SK-N-SH (cell line): Measurements from ENCODE around the gene RPS6KC1. TPM values are rescaled to one million over a fixed set of nuclear protein-coding genes. Genes with fewer than 3 reads are reported as not detected.
A peak's percentile ranks its signal among the peaks of the same experiment; 100 is the strongest.

Experiments
- CTCF ChIA-PET: fragments of 300-600, 350-600 bp; formaldehyde crosslinking; extraction: SDS; loops from one replicate; lab custom pipeline; 2021; lab: Yijun Ruan, JAX
- POLR2A ChIA-PET: fragments of 350-600 bp; sonication (Branson Sonifier 250); formaldehyde crosslinking; extraction: SDS; loops from one replicate; lab custom pipeline; 2020; ENCODE audit warnings: antibody characterized with exemption, inconsistent platforms; lab: Yijun Ruan, JAX
- DNase-seq: peaks from one replicate; pipeline ENCODE4 v3.0.0; 2012
- H2AFZ ChIP-seq: fragments of 200-600 bp; sonication (generic); 2 replicates; pipeline ENCODE4 v1.8.1; 2016; ENCODE audit warnings: antibody characterized with exemption, mild to moderate bottlenecking, low read depth
- H3F3A ChIP-seq: fragments of 200-600 bp; sonication (generic); replicated peaks from 2 replicates; pipeline ENCODE3; 2016; ENCODE audit warnings: antibody characterized with exemption, mild to moderate bottlenecking; ENCODE audit not compliant: insufficient read depth
- H3K27ac ChIP-seq, 2 experiments: fragments of 200-500 bp in 1 of 2; fragments of 200-600 bp in 1 of 2; sonication (Bioruptor generic) in 1 of 2; sonication (generic), shearing (Covaris generic) in 1 of 2; 2 replicates each; pipeline versions ENCODE4 v1.5.1 to v1.6.1; 2014 to 2016; ENCODE audit warnings: low read depth in 2 of 2, inconsistent platforms in 1 of 2, low read length in 1 of 2, mild to moderate bottlenecking in 1 of 2, mixed read lengths in 1 of 2
- H3K27me3 ChIP-seq: fragments of 200-600 bp; sonication (generic), shearing (Covaris generic); 2 replicates; pipeline ENCODE4 v1.6.1; 2016; ENCODE audit warnings: mixed run types; ENCODE audit not compliant: insufficient read depth
- H3K36me3 ChIP-seq, 2 experiments: fragments of 200-500 bp in 1 of 2; fragments of 200-600 bp in 1 of 2; sonication (Bioruptor generic) in 1 of 2; sonication (generic) in 1 of 2; replicated peaks in 1 of 2; 2 replicates each; pipeline versions ENCODE3 to v1.5.1; 2014 to 2016; ENCODE audit warnings: low read length in 1 of 2, mild to moderate bottlenecking in 1 of 2; ENCODE audit not compliant: insufficient read depth in 2 of 2, control insufficient read depth in 1 of 2
- H3K4me1 ChIP-seq, 2 experiments: fragments of 200-500 bp in 1 of 2; fragments of 200-600 bp in 1 of 2; sonication (Bioruptor generic) in 1 of 2; sonication (generic), shearing (Covaris generic) in 1 of 2; 2 replicates each; pipeline versions ENCODE4 v1.5.1 to v1.6.1; 2014 to 2016; ENCODE audit warnings: low read depth in 1 of 2, low read length in 1 of 2, mixed run types in 1 of 2; ENCODE audit not compliant: insufficient read depth in 2 of 2, control insufficient read depth in 1 of 2
- H3K4me2 ChIP-seq: fragments of 200-600 bp; sonication (generic), shearing (Covaris generic); 2 replicates; pipeline ENCODE4 v1.6.1; 2017; ENCODE audit warnings: mixed run types
- H3K4me3 ChIP-seq, 2 experiments: fragments of 200-500 bp in 1 of 2; fragments of 200-600 bp in 1 of 2; sonication (Bioruptor generic) in 1 of 2; sonication (generic), shearing (Covaris generic) in 1 of 2; 2 replicates each; pipeline versions ENCODE4 v1.5.1 to v1.8.1; 2014 to 2016; ENCODE audit warnings: low read depth in 2 of 2, inconsistent platforms in 1 of 2, low read length in 1 of 2, mild to moderate bottlenecking in 1 of 2, mixed read lengths in 1 of 2, moderate library complexity in 1 of 2
- H3K79me2 ChIP-seq: fragments of 200-600 bp; sonication (generic); 2 replicates; pipeline ENCODE4 v1.8.1; 2017; ENCODE audit warnings: mild to moderate bottlenecking; ENCODE audit not compliant: insufficient read depth
- H3K9ac ChIP-seq: fragments of 200-600 bp; sonication (generic); 2 replicates; pipeline ENCODE4 v1.6.1; 2017; ENCODE audit warnings: mixed run types
- H3K9me2 ChIP-seq: fragments of 200-600 bp; sonication (generic); 2 replicates; pipeline ENCODE4 v1.6.1; 2017; ENCODE audit warnings: mixed run types
- H3K9me3 ChIP-seq: fragments of 200-600 bp; sonication (generic); 2 replicates; pipeline ENCODE4 v1.6.1; 2017; ENCODE audit warnings: mixed run types, mild to moderate bottlenecking, moderate library complexity
- H4K20me1 ChIP-seq: fragments of 200-600 bp; sonication (generic); 2 replicates; pipeline ENCODE4 v1.6.1; 2017; ENCODE audit warnings: mild to moderate bottlenecking, mixed run types; ENCODE audit not compliant: insufficient read depth
- CHD2 ChIP-seq: fragments of 150-350 bp; IDR thresholded peaks from 2 replicates; pipeline ENCODE4 v1.6.1; 2018; ENCODE audit warnings: low read length; ENCODE audit not compliant: partially characterized antibody
- CTCF ChIP-seq: fragments of 200-600 bp; sonication (generic); IDR thresholded peaks from 2 replicates; pipeline ENCODE4 v1.6.1; 2017; ENCODE audit warnings: antibody characterized with exemption, mild to moderate bottlenecking, moderate library complexity
- ELF1 ChIP-seq: IDR thresholded peaks from 2 replicates; pipeline ENCODE4 v1.4.0; 2012
- EP300 ChIP-seq, 2 experiments: IDR thresholded peaks; 2 replicates each; pipeline versions ENCODE4 v1.4.0 to v1.6.1; 2012; ENCODE audit warnings: borderline replicate concordance in 1 of 2, low read depth in 1 of 2, low read length in 1 of 2
- FOXJ3 ChIP-seq: sonication (generic); formaldehyde crosslinking; IDR thresholded peaks from 2 replicates; pipeline ENCODE4 v1.5.1; 2020; ENCODE audit warnings: mild to moderate bottlenecking, missing genetic modification reagents
- IRF3 ChIP-seq: fragments of 150-350 bp; IDR thresholded peaks from 2 replicates; pipeline ENCODE4 v1.6.1; 2016; ENCODE audit warnings: mild to moderate bottlenecking, low read depth, low read length
- JUND ChIP-seq: IDR thresholded peaks from 2 replicates; pipeline ENCODE4 v1.4.0; 2012
- MXI1 ChIP-seq: IDR thresholded peaks from 2 replicates; pipeline ENCODE4 v1.6.1; 2012; ENCODE audit warnings: mild to moderate bottlenecking, low read depth, low read length, improper control_type of control experiment
- NRF1 ChIP-seq: IDR thresholded peaks from 2 replicates; pipeline ENCODE4 v1.6.1; 2012; ENCODE audit warnings: low read depth, mild to moderate bottlenecking, low read length
- POLR2AphosphoS5 ChIP-seq: IDR thresholded peaks from 2 replicates; pipeline ENCODE4 v1.6.1; 2012; ENCODE audit warnings: low read depth, low read length
- RCOR1 ChIP-seq: fragments of 150-350 bp; IDR thresholded peaks from 2 replicates; pipeline ENCODE4 v1.6.1; 2017; ENCODE audit warnings: antibody characterized with exemption, low read length
- REST ChIP-seq: IDR thresholded peaks from 2 replicates; pipeline ENCODE4 v1.6.1; 2012; ENCODE audit warnings: mild to moderate bottlenecking, low read depth, low read length, moderate library complexity
- RFX5 ChIP-seq: IDR thresholded peaks from 2 replicates; pipeline ENCODE4 v1.6.1; 2012; ENCODE audit warnings: mild to moderate bottlenecking, improper control_type of control experiment, low read length
- RXRA ChIP-seq: IDR thresholded peaks from 2 replicates; pipeline ENCODE4 v1.4.0; 2012; ENCODE audit warnings: low read depth, mild to moderate bottlenecking, borderline replicate concordance
- TAF1 ChIP-seq: IDR thresholded peaks from 2 replicates; pipeline ENCODE4 v1.6.1; 2012; ENCODE audit warnings: low read depth, mild to moderate bottlenecking, low read length, moderate library complexity, borderline replicate concordance
- TCF12 ChIP-seq: IDR thresholded peaks from 2 replicates; pipeline ENCODE4 v1.4.0; 2012
- TEAD4 ChIP-seq: IDR thresholded peaks from 2 replicates; pipeline ENCODE4 v1.4.0; 2012; ENCODE audit warnings: mild to moderate bottlenecking, borderline replicate concordance; ENCODE audit not compliant: insufficient read depth
- USF1 ChIP-seq: IDR thresholded peaks from 2 replicates; pipeline ENCODE4 v1.4.0; 2012; ENCODE audit warnings: low read depth, borderline replicate concordance
- USF2 ChIP-seq: fragments of 150-350 bp; IDR thresholded peaks from 2 replicates; pipeline ENCODE4 v1.6.1; 2017; ENCODE audit warnings: antibody characterized with exemption, low read length, low read depth, borderline replicate concordance
- ZBTB33 ChIP-seq: IDR thresholded peaks from 2 replicates; pipeline ENCODE4 v1.4.0; 2012; ENCODE audit warnings: low read depth, borderline replicate concordance
- WGBS: methylation state at CpG from one replicate; pipeline ENCODE4 v1.1.6; 2017; ENCODE audit warnings: low lambda C conversion rate; 5-methylcytosine and 5-hydroxymethylcytosine counted together
- polyA plus RNA-seq, 3 experiments: library from polyadenylated mRNA; depleted of rRNA; stranded (reverse); fragments of >200 nt; gene quantifications; 2 replicates each; pipeline ENCODE4 v1.2.3, GENCODE V29; 2012

RPS6KC1 gene
- polyA plus RNA-seq, 1 of the 3 experiments (the other 2 are of a cell fraction): 7.8 TPM

- Histone ChIP-seq H2AFZ (peak within 1 kb of the TSS; percentile 99), H3K4me2 (peak within 1 kb of the TSS; percentile 94), H3K9ac (peak within 1 kb of the TSS; percentile 90), H3K9me3 (no peaks in the 10 kb centered on the region), H4K20me1 (no peaks in the 10 kb centered on the region), H3K79me2 (peaks cover 48% of the 10 kb centered on the region), H3K4me1 (peaks cover 6 to 9% of the 10 kb centered on the region in 2 experiments; a peak in 3 of 4 replicates), H3K9me2 (no peaks in the 10 kb centered on the region), H3K36me3 (peaks cover 21 to 24% of the 10 kb centered on the region in 2 experiments), H3K27me3 (no peaks in the 10 kb centered on the region), H3K27ac (peak within 1 kb of the TSS; percentile 88 to 100), H3F3A (peaks cover 3% of the 10 kb centered on the region), H3K4me3 (peak within 1 kb of the TSS; percentile 95 to 96)
- ChIA-PET CTCF (interaction anchor here (1.2 to 2.9 kb wide), 2 partner anchors 20 kb away, joined by 5 to 19 read pairs; no protein-coding TSS in a partner anchor), POLR2A (interaction anchor here (0.7 to 3.0 kb wide), 5 partner anchors 17 to 224 kb away, joined by 3 to 12 read pairs (median 4); partner anchors contain the start of genes NSL1, RPS6KC1 and TATDN3)
- WGBS: under 1% methylated on average over 44 of the region's 66 CpGs
- peak; percentile 92 for DNase-seq
- TF ChIP-seq USF2: no peak
- TF ChIP-seq CTCF: no peak
- peak; percentile 95 for TF ChIP-seq ELF1
- TF ChIP-seq USF1: no peak
- TF ChIP-seq CHD2: no peak
- no peak for TF ChIP-seq TEAD4
- no peak for TF ChIP-seq ZBTB33
- peak; percentile 48; the same call in 1 of the 2 replicates for TF ChIP-seq TAF1
- TF ChIP-seq MXI1: peak; percentile 34; the same call in 1 of the 2 replicates
- TF ChIP-seq EP300 (IDR thresholded peaks at IDR 0.05; ENCODE audit: borderline replicate concordance in 1 of 2, low read depth in 1 of 2, low read length in 1 of 2): no peak
- no peak for TF ChIP-seq JUND
- TF ChIP-seq RXRA: no peak
- TF ChIP-seq POLR2AphosphoS5: peak; percentile 93
- no peak for TF ChIP-seq TCF12
- TF ChIP-seq IRF3: no peak
- TF ChIP-seq RCOR1: no peak
- TF ChIP-seq NRF1: peak; percentile 96
- no peak for TF ChIP-seq RFX5
- TF ChIP-seq REST: 0 out of 2 replicates have a peak, but pooled peaks have one; percentile 24
- peak; percentile 49; the same call in 1 of the 2 replicates for TF ChIP-seq FOXJ3
These were observed 35.7 kb upstream of the RPS6KC1 start, which contains the start of gene ANGEL2 for GRCh38 chr1:213015099-213016050. Gene ANGEL2 (minus strand): TSS chr1:213015867. CDS start chr1:213015671, 196 bp downstream.
